Lower leg skin (tissue), 4 donors: ENCODE data around the gene ARMC2. TPM values are rescaled to one million over a fixed set of nuclear protein-coding genes. Genes with fewer than 3 reads are reported as not detected.

ENCODE experiments used
- DNase-seq, 2 donors: peaks; one replicate each; pipeline ENCODE4 v3.0.0-alpha.2; 2019; ENCODE audit warnings: low spot score in 2 of 2
- H3K4me3 ChIP-seq: fragments of 200-600 bp; sonication (generic); 2 replicates; pipeline ENCODE4 v1.5.1; 2017; ENCODE audit warnings: mild to moderate bottlenecking, low read depth; ENCODE audit not compliant: poor library complexity, severe bottlenecking
- POLR2A ChIP-seq, 2 donors: fragments of 450-650 bp; IDR thresholded peaks; one replicate each; pipeline ENCODE4 v1.6.1; 2016 to 2017; ENCODE audit warnings: antibody characterized with exemption in 2 of 2, mild to moderate bottlenecking in 1 of 2, moderate library complexity in 1 of 2
- WGBS, 2 donors: methylation state at CpG; one replicate each; pipeline ENCODE4 v1.1.5; 2018; 5-methylcytosine and 5-hydroxymethylcytosine counted together
- intact Hi-C: fragments of 100-400 bp; cut with DNase I; formaldehyde crosslinking; loops from one replicate; pipeline ENCODE4 v1.15.0; 2023; ENCODE audit warnings: low total_unique reads
- total RNA-seq, 4 donors: library from RNA; depleted of rRNA; stranded (reverse); fragments of >200 nt; gene quantifications; one replicate each; pipeline ENCODE4 v1.1.0, GENCODE V29; 2016
- TF ChIP-seq, protein P1 (sequence below), 3 donors: fragments of 450-650 bp; IDR thresholded peaks; one replicate each; pipeline ENCODE4 v1.5.1; 2016; ENCODE audit warnings: antibody characterized with exemption in 3 of 3, mild to moderate bottlenecking in 3 of 3, moderate library complexity in 2 of 3

ARMC2 gene
- total RNA-seq, 4 donors from 2014 or later: 0.34 to 2.0 (median 1.2) TPM

DNA sequence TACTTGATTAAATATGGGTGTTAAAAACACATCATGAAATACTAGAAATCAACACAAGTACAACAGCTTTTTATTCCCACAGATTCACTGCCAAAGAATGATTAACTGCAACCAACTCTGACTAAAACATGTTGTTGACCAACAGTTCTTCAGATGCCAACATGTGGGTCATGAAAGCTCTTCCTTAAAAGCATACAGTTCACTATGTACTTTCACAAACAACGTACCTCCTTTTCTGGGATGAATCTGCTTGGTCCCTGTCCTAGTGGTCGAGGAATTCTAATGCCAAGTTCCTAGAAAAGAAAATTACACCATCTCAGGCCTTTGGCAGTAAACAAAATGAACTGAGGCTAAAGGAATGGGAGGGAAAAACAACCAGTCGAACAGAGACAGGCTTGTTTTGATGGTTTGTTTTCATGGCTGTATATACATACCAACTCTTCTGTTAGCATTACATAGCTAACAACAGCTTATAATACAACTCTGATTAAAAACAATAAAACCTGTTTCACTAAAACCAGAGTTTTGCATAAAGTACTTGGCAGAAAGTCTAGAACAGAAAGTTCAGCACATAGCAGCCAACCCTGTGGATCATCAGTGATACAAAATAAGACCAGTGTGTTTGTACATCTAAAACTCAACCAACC is 154.0 kb downstream of the ARMC2 start:
- DNase-seq: peak in 1 of 2 donors; percentile 70
- H3K4me3 ChIP-seq: no peak overlapping the region
- intact Hi-C loops: no loop called here
- WGBS, 2 donors: 12% methylated on average over 3 of the region's 3 CpGs
- TF ChIP-seq, protein P1, sequence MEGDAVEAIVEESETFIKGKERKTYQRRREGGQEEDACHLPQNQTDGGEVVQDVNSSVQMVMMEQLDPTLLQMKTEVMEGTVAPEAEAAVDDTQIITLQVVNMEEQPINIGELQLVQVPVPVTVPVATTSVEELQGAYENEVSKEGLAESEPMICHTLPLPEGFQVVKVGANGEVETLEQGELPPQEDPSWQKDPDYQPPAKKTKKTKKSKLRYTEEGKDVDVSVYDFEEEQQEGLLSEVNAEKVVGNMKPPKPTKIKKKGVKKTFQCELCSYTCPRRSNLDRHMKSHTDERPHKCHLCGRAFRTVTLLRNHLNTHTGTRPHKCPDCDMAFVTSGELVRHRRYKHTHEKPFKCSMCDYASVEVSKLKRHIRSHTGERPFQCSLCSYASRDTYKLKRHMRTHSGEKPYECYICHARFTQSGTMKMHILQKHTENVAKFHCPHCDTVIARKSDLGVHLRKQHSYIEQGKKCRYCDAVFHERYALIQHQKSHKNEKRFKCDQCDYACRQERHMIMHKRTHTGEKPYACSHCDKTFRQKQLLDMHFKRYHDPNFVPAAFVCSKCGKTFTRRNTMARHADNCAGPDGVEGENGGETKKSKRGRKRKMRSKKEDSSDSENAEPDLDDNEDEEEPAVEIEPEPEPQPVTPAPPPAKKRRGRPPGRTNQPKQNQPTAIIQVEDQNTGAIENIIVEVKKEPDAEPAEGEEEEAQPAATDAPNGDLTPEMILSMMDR (IDR thresholded peaks at IDR 0.05): no peak
- no peak for TF ChIP-seq POLR2A (IDR thresholded peaks at IDR 0.05)

DNA sequence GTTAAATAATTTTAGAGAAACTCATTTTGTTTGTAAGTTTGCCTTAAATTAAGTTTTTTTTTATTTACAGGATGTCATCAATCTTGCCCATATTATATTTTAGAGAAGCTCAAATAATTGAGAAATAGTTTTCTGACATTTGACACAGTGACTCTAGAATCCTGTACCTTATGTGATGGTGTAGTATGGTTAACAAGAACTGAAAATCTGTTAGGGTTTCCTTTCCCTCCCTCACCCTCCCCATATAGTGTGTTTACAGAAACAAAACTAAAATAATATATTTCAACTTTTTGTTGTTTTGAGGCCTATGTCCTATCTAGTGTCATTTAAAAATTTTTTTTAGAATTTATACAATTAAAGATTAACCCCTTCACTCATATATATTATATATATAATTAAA is 154.7 kb downstream of the ARMC2 start:
- TF ChIP-seq, protein P1 (IDR thresholded peaks at IDR 0.05): no peak
- no peak for TF ChIP-seq POLR2A (IDR thresholded peaks at IDR 0.05)
- no peak for DNase-seq
- no peak overlapping the region for H3K4me3 ChIP-seq
- intact Hi-C loops: no loop called here

DNA sequence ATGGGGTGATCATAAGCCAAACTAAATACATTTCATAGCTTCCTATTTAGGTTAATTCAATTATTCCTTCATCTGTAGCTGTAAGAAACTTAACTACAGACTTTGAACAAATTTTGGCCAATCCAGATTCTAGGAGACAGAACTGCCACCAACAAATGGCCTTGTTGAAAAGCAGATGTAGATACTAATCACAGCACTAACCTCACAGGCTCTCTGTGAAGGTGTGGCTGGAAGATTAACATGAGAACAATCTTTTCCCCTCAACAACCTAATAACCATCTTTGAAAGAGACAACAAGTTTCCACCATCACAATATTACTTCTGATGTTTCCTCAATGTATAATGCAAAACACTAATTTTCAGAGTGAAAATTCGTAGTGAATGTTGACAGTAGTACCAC is 158.6 kb downstream of the ARMC2 start:
- TF ChIP-seq, protein P1 (IDR thresholded peaks at IDR 0.05): no peak
- no peak for TF ChIP-seq POLR2A (IDR thresholded peaks at IDR 0.05)
- intact Hi-C loops: no loop called here
- DNase-seq: no peak
- 44 to 53% methylated on average over 1 of the region's 1 CpG for WGBS, 2 donors
- no peak overlapping the region for H3K4me3 ChIP-seq

DNA sequence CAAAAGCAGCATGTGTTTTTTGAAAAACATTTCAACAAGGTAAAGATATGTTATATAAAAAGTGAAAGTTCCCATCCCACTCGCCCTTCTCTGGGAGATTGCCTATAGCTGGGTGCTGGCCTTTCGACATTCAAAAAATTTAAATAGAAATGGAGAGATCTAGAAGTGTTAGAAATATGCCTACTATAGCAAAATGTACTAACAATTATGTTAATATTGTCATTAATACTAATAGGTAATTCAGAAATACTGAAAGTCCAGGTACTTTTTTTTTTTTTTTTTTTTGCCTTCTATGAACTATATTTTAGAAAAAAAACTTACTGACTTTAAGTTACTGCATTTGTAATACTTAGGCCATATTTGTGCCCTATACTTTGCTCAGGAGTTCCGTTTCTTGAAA is 159.3 kb downstream of the ARMC2 start:
- intact Hi-C loops: no loop called here
- no peak for TF ChIP-seq POLR2A (IDR thresholded peaks at IDR 0.05)
- TF ChIP-seq, protein P1 (IDR thresholded peaks at IDR 0.05): no peak
- DNase-seq: no peak
- H3K4me3 ChIP-seq: no peak overlapping the region
- WGBS, 2 donors: 56 to 63% methylated on average over 3 of the region's 3 CpGs

DNA sequence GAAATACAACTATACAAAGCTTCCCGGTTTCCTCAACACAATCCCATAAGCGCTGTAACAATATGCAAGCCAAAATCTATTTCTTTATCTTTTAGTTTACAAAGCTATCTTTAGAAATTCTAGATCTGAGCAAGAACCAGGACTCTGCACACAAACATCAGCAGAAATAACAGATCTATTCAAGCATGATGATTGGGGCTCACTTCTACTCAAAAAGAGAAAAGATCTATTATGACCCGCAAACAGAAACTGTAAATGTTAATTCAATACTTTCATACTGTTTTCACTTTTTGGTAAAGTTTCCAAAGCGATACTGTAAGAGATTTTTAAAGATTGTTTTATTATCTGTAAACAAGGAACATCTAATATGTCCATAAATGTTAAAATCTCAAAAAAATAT is 159.8 kb downstream of the ARMC2 start:
- WGBS, 2 donors: 39 to 42% methylated on average over 4 of the region's 4 CpGs
- peak overlapping the region; percentile 94 for H3K4me3 ChIP-seq
- intact Hi-C loops: no loop called here
- no peak for TF ChIP-seq POLR2A (IDR thresholded peaks at IDR 0.05)
- TF ChIP-seq, protein P1 (IDR thresholded peaks at IDR 0.05): no peak
- no peak for DNase-seq
